ENCODE results near the gene AOPEP.

- TF ChIP-seq CTCF (IDR thresholded peaks at IDR 0.05) (no peak), POLR2A (IDR thresholded peaks at IDR 0.05) (no peak), EP300 (IDR thresholded peaks at IDR 0.05) (no peak), POLR2AphosphoS5 (IDR thresholded peaks at IDR 0.05) (no peak)
These were observed 302.3 kb downstream of the AOPEP start for GRCh38 chr9:95028853-95029219.

Data from upper lobe of left lung (tissue), 4 donors.